Hepatocyte (in vitro differentiated cells): ENCODE data around the gene EBNA1BP2.

Experiments
- EZH2 ChIP-seq: fragments of 200-600 bp; sonication (generic); IDR thresholded peaks from 2 replicates; pipeline ENCODE4 v1.6.1; 2016; ENCODE audit warnings: antibody characterized with exemption, mild to moderate bottlenecking, borderline replicate concordance
- EZH2phosphoT487 ChIP-seq: fragments of 200-600 bp; sonication (generic); IDR thresholded peaks from one replicate; pipeline ENCODE4 v1.6.1; 2018; ENCODE audit warnings: antibody characterized with exemption, mild to moderate bottlenecking, low read depth, moderate library complexity; ENCODE audit not compliant: unreplicated experiment, severe bottlenecking
- TF ChIP-seq, protein P1 (sequence below): fragments of 200-600 bp; sonication (generic); IDR thresholded peaks from 2 replicates; pipeline ENCODE4 v1.5.1; 2016; ENCODE audit warnings: antibody characterized with exemption, mild to moderate bottlenecking; ENCODE audit not compliant: poor library complexity

DNA sequence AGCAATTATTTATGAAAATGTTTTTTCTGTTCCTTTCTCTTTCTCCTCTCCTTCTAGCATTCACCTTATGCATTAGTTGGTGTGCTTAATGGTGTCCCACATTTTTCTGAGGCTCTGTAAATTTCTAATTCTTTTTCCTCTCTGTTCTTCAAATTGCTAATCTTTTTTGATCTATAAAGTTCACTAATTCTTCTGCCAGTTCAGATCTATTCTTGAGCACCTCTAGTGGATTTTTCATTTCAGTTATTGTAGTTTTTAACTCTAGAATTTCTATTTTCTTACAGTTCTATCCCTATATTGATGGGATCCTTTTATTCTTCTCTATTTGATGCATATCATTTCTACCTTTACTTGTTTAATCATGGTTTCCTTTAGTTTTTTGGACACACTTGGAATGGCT, 22.4 kb upstream of the EBNA1BP2 start:
- TF ChIP-seq, protein P1, sequence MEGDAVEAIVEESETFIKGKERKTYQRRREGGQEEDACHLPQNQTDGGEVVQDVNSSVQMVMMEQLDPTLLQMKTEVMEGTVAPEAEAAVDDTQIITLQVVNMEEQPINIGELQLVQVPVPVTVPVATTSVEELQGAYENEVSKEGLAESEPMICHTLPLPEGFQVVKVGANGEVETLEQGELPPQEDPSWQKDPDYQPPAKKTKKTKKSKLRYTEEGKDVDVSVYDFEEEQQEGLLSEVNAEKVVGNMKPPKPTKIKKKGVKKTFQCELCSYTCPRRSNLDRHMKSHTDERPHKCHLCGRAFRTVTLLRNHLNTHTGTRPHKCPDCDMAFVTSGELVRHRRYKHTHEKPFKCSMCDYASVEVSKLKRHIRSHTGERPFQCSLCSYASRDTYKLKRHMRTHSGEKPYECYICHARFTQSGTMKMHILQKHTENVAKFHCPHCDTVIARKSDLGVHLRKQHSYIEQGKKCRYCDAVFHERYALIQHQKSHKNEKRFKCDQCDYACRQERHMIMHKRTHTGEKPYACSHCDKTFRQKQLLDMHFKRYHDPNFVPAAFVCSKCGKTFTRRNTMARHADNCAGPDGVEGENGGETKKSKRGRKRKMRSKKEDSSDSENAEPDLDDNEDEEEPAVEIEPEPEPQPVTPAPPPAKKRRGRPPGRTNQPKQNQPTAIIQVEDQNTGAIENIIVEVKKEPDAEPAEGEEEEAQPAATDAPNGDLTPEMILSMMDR, result no peak
- TF ChIP-seq EZH2, result no peak
- TF ChIP-seq EZH2phosphoT487, result no peak
